ENCODE measurements around the gene TUBA8.
"Not testable (repeated sequence)": the region's sequence is repeated elsewhere in the genome, so short reads cannot be mapped to it uniquely, and the experiment has no call there.

TUBA8 gene

DNA sequence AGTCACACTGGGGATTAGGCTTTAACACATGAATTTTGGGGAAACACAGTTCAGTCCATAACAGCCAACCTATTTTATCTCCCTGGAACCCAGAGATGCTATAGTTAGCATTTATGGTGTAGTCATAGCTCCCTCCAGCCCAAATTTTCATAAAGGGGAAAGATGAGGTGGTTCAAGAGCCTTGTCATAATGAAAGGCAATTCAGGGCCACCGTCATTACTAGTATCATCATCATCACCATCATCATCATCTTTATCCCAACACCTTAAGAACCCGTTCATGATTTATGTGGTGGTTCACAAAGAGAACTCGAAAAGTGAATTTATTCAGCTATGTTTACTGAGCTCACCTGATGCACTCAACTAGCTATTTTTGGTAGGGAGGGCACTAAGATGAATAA is 2.4 kb upstream of the TUBA8 start:
- no peak for DNase-seq

DNA sequence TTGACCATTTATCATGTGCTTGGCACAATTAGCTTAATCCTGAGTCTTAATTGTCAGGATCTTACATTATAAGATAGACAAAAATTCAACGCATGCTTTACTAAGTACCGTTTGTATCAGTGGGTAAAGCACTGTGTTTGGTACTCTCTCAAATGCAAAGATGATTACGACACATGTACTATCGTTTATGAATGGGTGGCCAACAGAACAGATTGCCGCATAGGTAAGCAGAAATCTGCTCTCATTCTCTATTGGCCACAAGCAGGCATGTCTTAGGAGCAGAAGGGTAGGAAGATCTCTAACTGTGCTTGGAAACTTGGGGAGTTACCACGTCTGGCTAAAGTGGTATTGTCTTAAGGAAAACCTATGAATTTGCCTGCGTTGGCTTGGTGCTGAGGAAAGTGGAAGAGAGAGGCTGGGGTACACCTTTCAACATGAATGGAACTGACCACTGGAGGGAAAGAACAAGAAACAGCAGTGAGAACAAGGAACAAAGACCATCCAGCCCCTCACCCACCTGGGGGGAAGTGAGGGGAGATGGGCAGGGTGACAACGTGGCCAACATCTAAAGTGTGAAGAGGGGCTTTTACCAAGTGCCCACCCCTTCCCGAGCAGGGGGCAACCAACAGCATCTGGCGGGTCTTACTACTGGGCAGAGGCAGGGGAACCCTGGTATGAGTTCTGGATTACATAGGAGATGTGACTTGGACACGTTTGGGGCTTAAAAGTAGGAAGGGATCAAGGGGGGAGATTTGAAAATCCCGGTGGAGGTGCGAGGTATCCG is 1.0 kb upstream of the TUBA8 start:
- no peak for DNase-seq

DNA sequence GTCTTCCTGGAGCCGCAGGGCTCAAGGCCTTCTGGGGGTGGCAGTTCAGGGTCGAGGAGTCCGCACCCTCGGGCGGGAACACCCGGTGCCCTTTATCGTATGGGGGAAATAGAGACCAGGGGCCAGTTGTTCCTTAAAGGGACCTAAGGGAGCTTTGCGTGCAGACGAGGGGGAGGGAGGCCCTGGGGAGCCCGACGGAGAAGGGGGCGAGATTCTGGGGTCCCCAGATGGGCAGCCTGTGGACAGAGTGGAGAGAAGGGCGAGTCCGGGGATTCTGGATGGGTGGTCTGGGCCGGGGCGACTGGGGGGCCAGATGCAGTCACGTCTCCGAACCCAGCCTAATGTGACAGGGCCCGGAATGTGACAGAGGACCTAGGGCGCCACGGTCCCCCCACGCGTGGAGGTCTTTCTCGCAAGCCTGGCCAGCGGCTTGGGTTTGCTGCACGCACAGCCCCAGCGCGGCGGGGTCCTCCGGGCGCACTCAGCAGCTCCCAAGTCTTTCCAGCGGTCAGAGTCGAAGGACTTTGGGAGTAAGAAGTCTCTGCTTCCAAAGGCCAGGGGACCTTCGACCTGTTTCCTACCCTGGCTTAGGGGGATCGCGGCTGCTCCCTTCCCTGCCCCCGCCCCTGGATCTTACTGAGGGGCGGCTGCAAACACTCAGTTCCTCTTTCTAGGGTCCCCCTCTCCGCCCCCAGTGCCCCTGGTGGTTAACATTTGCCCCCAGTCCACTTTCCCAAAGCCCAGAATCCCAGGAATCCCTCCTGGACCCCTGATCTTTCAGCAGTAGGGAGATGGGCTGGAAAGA is 547 bp downstream of the TUBA8 start:
- no peak for DNase-seq

GRCh38 chr22:18111759-18112330 is 1.2 kb downstream of the TUBA8 start:
- DNase-seq = no peak

- no peak for DNase-seq
Measured at GRCh38 chr22:18112440-18112839, 1.8 kb downstream of the TUBA8 start.

- DNase-seq = no peak
Measured at GRCh38 chr22:18113680-18114394, 3.2 kb downstream of the TUBA8 start.

- DNase-seq = no peak
Measured at GRCh38 chr22:18114495-18114894, 3.9 kb downstream of the TUBA8 start.

DNA sequence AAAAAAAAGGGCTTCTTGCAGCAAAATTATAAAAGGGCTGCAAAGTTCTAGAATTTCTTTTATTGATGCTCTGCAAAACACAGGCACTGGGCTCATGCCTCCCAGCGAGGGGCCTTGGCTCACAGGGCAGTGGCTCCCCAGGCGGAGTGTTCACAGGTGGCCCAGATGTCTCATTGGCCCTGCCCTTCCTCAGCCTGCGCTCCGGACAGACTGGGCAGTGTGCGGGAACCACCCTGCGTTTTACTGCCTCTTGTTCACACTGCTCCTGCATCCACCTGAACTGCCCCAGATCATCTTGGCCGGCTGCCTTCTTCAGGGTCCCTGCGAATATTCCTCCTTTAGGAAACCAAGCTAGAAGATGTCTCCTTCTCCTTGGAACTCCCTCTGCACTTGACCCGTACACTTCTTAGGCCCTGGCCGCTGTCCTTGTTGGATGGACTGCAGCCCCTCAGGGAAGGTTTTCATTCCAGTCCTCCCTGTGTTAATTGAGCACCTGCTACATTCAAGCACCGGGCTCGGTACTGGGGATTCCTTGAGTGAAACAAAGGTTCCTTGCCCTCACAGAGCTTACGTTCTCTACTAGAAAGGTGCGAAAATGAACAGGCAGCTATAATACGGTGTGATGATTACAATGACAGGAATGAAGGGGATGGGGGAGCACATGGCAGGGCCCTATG is 4.5 kb downstream of the TUBA8 start:
- no peak for DNase-seq

DNA sequence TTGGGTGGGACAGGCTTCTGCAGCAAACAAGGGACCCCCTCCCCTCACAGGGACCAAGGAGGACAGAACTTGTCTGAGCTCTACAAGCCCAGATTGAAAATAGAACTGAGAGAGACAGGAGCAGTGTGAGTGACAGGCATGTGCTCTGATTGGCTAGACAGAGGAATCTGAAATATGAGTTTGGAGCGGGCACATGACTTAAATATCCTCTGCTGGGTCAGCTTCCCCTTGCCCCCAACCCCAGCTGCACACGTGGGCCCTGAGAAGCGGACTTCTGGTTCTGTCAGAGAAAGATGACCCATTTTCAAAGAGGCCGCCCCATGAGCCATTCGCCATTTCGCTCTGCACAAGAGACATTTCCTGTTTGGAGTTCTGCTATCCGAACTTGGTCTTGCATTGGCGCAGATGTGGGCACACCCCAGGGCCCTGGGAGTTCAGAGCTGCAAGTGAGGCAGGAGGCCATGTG is 5.3 kb downstream of the TUBA8 start:
- DNase-seq = no peak

GRCh38 chr22:18116634-18117033 is 6.0 kb downstream of the TUBA8 start:
- no peak for DNase-seq

- no peak for DNase-seq
Measured at GRCh38 chr22:18118345-18118915, 7.8 kb downstream of the TUBA8 start.

DNA sequence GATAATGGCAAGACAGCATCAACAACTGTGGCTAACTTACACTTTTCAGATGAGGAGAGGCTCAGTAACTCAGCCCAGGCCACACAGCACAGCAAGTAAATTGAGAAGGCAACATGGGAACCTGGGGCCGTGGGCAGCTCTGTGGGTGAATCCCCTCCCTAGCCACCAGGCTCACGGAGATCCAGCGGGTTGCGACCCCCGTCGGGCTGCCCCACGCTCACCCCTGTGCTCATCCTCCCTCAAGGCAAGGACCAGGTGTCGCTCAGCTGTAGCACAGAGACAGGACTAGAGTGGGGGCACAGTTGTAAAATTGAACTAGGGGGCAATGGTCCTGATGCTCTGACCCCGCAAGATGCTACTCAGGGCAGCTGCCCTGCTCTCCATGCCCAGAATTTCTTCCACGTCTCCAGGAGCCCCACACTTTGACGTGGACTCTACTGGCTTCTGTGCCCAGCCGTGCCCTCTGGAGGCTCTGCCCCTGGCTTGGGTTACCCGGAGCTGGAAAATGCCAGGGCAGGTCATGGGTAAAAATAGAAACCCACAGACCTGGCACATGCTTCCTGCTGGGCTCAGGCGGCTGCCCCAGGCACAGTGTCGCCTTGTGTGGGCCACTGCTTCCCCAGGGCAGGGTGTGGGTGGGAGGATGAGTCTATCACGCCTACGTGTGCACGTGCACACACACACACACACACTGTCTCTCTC is 9.0 kb downstream of the TUBA8 start:
- peak; percentile 29 for DNase-seq

DNA sequence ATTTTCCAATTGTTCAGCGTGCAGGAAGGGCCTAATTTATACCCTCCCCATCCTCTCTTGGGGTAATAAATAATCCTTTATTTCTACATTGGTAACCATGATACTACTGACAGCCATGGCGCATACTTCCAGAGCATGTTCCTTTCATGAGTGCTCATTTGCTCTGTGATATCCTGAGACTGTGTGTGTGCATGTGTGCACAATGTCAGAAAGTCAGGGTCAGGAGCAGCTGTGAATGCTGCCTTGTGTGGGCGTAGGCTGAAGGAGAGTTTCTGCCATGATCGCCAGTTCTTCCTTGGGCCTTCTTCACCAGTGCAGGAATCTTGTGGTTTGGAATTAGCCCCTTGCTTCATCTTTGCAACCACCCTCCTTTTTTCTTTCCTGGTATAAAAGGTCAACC is 10.2 kb downstream of the TUBA8 start:
- DNase-seq = no peak

DNA sequence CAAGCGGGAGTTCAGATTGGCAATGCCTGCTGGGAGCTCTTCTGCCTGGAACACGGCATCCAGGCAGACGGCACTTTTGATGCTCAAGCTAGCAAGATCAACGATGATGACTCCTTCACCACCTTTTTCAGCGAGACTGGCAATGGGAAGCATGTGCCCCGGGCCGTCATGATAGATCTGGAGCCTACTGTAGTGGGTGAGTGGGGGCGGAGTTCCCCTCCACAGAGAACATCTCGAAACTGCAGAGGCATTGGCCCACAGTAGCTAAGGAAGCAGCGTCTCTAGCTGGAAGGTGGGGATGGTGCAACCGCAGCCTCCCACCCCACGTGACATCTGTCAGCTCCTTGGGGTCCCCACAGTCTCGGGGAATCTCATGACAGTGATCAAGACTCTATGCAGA is 10.9 kb downstream of the TUBA8 start:
- no peak for DNase-seq

- DNase-seq = no peak
Measured at GRCh38 chr22:18121954-18122554, 11.4 kb downstream of the TUBA8 start.

DNA sequence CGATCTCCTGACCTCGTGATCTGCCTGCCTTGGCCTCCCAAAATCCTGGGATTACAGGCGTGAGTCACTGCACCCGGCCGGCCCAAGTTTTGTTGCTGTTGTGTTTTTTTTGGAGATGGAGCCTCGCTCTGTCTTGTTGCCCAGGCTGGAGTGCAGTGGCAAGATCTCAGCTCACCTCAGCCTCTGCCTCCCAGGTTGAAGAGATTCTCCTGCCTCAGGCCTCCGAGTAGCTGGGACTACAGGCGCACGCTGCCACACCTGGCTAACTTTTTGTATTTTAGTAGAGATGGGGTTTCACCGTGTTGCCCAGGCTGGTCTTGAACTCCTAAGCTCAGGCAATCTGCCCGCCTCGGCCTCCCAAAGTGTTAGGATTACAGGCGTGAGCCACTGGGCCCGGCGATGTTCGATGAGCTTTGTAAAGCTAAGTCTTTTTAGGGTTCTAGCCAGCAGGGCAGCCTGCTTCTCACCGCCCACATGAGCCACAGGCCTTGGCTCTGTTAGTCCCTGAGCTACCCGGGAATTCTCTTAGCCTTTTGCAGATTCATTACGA is 12.9 kb downstream of the TUBA8 start:
- DNase-seq = not testable (repeated sequence)

- no peak for DNase-seq
Measured at GRCh38 chr22:18126606-18127005, 16.0 kb downstream of the TUBA8 start.

- DNase-seq = no peak
Measured at GRCh38 chr22:18130018-18130417, 19.4 kb downstream of the TUBA8 start.

DNA sequence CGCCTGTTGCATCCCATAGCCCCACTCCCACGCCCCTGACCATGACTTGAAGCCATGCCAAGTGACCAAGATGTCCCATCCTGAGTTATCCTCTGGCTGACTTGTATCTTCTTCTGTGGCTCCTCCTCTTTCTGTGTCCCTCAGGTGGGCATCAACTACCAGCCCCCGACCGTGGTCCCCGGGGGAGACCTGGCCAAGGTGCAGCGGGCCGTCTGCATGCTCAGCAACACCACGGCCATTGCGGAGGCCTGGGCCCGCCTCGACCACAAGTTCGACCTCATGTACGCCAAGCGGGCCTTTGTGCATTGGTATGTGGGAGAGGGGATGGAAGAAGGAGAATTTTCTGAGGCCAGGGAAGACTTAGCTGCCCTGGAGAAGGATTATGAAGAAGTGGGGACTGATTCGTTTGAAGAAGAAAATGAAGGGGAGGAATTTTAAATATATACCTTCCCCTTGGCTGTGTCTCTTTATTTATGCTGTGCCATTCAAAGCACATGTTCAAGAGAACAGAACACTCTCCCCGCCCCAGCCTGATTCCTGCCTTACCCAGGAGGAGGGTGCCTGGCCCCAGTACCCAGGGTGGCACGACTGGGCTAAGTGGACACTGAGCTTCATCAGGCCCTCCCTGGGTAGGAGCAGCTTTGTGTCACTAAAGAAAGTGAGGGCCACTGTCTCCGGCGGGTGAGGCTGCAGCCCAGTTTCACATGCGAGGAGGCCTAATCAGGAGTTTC is 20.3 kb downstream of the TUBA8 start:
- DNase-seq = no peak

- no peak for DNase-seq
Measured at GRCh38 chr22:18133452-18133851, 22.8 kb downstream of the TUBA8 start.
